Frontal cortex (tissue), 4 donors: ENCODE data around the gene FAM186B. TPM values are rescaled to one million over a fixed set of nuclear protein-coding genes. Genes with fewer than 3 reads are reported as not detected.
"Not testable (repeated sequence)": the region's sequence is repeated elsewhere in the genome, so short reads cannot be mapped to it uniquely, and the experiment has no call there.

Experiments used
- DNase-seq, 2 donors: peaks; one replicate each; pipeline ENCODE4 v3.0.0; 2012; ENCODE audit warnings: low spot score in 2 of 2
- FAIRE-seq: peaks from 2 replicates; lab custom pipeline; 2012; peaks lifted over from hg19 to GRCh38; lab: Jason Lieb, UNC
- total RNA-seq: library from RNA; depleted of rRNA; stranded (reverse); fragments of >200 nt; gene quantifications from one replicate; pipeline ENCODE4 v1.2.3, GENCODE V29; 2014
- donor health status: control.
- donor health status: control.
- donor health status: control.

FAM186B gene
- 0.41 TPM for total RNA-seq

GRCh38 chr12:49605539-49605938, at the start of gene FAM186B:
Gene FAM186B, minus strand, starts transcription at chr12:49605639. Its CDS starts 162 bp downstream, at chr12:49605477.
- FAIRE-seq, DNase-seq: not testable (repeated sequence)

DNA sequence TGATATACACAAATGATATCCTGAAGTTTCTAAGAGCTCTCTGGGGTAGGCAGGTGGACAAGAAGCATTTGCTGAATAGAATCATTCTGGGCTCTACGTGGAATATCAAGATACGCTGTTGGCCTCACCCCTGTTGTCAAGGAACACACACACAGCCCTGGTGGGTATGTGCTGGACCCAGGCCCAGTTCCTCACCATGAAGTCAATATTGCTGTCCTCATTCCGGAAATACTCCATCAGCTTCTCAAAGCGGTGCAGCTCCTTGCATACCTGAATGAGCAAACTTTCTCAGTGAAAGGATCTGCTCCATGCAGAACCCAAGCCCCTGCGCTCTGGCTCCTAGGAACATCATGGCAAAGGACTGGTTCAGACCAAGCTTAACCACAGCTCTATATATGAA, 49.3 kb upstream of the FAM186B start:
- DNase-seq (no peak), FAIRE-seq (no peak)

- FAIRE-seq (no peak), DNase-seq (no peak)
These were observed 47.6 kb upstream of the FAM186B start for GRCh38 chr12:49652921-49653520.

DNA sequence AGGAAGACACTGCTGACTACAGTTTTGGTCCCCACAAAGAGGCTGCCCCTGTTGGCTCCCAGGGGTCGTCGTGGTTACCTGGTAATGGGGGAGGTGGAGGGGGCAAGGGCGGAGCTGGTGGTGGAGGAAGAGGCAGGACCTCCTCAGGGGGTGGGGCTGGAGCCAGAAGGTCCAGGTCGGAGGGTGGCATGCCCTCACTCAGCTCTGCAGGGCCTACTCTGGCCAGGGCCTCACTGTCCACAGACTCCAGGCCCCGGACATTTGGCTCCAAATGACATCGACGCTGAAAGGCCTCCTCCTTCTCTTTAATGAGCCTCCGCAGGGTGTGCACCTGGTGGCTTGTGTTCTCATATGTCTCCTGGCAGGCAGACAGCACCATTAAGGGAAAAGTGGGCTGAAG, 46.4 kb upstream of the FAM186B start:
- no peak for DNase-seq
- FAIRE-seq: no peak

DNA sequence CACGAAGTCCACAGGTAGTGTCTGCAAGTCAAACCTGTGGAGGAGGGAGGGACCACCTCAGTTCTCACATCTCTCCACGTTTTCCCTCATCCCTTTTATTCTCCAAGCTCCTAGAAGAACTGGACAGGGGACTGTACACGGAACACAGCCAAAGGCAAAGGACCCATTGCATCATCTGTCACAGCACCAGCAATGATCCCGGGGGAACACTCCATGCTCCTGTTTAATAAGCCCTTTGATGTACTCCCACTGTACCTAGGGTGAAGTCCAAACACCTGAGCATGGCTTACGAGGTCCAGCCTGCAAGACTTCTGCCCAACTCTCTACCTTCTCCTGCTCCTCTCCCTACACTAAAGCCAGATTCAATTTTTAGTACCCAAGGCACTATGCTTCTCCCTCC, 44.5 kb upstream of the FAM186B start:
- no peak for FAIRE-seq
- DNase-seq: no peak

GRCh38 chr12:49649445-49649844, 44.0 kb upstream of the FAM186B start:
- DNase-seq (no peak), FAIRE-seq (no peak)

DNA sequence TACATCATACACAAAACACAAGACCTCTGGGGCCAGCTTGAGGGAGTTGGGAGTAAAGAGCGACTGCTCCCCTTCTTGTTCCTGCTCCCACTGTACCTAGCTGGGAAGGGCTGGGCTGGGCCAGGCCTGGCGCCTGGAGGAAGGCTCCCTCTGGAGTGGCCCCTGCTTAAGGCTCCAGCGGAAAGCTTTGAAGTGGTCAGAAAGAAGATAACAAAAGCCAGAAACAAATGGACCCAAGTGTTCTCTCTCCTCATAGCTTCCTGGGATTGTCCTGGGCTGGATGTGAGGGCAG, 43.2 kb upstream of the FAM186B start:
- no peak for FAIRE-seq
- no peak for DNase-seq

DNA sequence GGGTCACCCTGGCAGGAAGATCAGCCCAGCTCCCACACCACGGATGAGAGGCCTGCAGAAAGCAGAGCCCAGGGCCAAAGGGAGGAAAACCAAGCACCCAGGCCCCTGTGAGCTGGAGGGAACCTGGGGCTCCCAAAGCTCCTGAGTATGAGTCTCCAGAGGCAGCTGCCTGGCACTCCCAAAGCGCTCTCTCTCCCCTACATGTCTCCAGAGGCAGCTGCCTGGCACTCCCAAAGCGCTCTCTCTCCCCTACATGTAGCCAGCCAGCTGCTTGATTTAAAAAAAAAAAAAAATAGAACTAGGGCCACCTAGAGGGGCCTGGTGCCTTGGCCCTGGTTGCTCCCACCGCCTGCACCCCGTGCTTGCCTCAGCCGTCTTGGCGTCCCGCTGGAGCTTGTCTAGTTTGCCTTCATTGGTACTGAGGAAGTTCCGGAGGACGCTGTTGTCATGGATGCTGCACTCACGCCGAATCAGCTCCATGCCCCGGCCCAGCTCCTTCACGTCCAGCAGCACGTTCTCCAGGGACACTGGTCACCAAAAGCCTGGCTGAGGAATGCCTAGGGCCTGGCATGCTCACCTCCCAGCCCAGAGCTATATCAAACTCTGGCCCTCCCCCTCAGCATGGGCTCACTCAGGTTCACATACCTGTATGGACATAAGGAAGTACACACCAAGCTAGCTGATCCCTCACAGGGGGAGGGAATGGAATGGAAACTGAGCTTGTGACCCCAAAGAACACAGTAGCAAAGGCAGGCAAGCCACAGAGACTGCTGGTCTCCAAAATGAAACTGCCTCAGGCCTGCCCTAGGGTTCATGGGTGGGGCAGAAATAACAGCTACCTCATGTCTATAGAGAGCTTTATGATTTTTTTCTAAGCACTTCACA, 42.6 kb upstream of the FAM186B start:
- DNase-seq (no peak), FAIRE-seq (no peak)

DNA sequence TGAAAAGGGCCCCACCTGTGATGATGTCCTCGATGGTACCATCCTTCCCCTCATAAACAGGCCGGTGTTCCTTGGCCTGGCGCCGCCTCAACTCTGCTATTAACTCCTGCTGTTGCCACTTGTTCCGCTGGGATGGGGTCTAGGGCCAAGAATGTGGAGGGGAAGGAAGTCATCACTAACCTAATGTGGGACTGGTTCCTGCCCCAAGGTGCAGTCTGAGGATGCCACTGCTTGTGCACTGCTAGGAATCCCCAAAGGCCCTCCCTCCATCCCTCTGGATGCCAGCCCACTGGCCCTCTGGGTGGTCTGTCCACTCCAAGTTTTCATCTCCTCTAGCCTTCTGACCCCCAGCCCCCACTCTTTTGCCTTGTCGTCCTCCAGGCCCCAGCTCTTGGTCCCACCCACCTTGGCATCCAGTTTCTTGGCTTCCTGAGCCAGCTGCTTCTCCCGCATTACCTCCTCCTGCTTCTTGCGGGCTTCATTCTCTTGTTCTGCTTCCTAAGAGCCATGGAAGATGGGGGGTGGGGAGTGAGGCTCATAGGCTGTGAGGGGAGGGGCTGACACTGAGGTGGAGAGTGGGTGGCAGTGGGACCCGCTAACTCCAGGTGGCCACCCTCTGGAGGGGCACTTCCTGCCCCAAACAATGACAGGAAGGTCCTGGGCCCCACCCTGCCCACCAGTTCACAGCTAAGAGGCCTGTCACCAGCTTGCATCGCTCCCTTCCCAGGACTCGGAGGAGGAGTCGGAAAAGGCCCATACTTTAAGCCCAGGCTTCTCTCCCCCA, 41.6 kb upstream of the FAM186B start:
- FAIRE-seq (no peak), DNase-seq (no peak)

DNA sequence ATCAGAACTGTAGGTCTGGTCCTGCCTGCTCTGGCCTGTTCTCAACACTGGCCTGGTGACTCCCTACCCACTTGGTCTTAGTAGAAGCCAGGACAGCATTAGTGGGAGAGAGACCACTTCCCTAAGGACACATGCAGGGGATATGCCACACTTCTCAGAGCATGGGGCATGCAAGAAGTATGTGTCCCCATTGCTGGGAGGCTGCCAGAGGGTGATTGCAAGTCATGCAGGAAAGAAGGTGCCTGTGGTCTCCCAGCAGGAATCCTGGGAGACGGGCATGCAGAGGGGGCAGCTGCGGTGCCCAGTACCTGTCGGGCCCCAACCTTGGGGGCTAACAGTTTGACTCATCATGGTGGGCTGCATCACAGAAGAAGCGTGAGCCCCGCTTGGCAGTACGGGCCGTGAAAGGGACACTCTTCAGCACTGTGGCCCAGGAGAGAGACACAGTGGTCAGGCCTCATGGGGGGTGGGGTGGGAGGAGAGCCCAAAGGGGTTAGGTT, 40.9 kb upstream of the FAM186B start:
- FAIRE-seq: no peak
- no peak for DNase-seq

- FAIRE-seq (no peak), DNase-seq (no peak)
These were observed 40.0 kb upstream of the FAM186B start for GRCh38 chr12:49645146-49646039.

- DNase-seq (peak; percentile 80 to 91), FAIRE-seq (peak; percentile 17)
These were observed 39.2 kb upstream of the FAM186B start for GRCh38 chr12:49644620-49644994.

- FAIRE-seq (no peak), DNase-seq (no peak)
These were observed 38.7 kb upstream of the FAM186B start for GRCh38 chr12:49643961-49644619.

- FAIRE-seq: no peak
- DNase-seq: no peak
These were observed 37.7 kb upstream of the FAM186B start for GRCh38 chr12:49643135-49643534.

- DNase-seq: no peak
- no peak for FAIRE-seq
These were observed 36.9 kb upstream of the FAM186B start for GRCh38 chr12:49642370-49642802.

GRCh38 chr12:49641748-49642369, 36.4 kb upstream of the FAM186B start:
- DNase-seq (no peak), FAIRE-seq (no peak)

- FAIRE-seq: no peak
These were observed 31.7 kb upstream of the FAM186B start for GRCh38 chr12:49636979-49637755.

DNA sequence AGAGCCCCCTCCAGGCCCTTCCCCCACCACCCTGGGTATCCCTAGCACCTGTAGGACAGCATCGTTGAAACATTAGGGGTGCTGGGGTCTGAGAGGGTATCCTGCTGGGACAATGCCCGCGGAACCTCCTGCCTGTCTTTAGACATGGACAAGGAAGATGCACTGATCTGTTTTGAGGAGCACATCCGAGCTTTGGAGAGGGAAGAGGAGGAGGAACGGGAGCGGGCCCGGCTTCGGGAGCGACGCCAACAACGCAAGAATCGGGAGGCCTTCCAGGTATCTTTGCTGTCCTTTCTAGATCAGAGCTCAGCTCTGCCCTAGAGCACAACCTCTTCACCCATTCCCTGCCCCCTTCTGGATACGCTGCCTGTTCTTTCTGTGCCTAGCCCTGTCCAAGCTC, 31.1 kb upstream of the FAM186B start:
- DNase-seq: no peak
- no peak for FAIRE-seq

More at GRCh38 chr12:49636979-49637755, 31.7 kb upstream of the FAM186B start:
- peak; percentile 66 to 81 for DNase-seq
